ENCODE measurements around the gene SIRT1. TPM values are rescaled to one million over a fixed set of nuclear protein-coding genes. Genes with fewer than 3 reads are reported as not detected.

The SIRT1 gene
- total and polyA plus RNA-seq, 10 donors, result 10.3 to 33.6 (median 26.3) TPM

DNA sequence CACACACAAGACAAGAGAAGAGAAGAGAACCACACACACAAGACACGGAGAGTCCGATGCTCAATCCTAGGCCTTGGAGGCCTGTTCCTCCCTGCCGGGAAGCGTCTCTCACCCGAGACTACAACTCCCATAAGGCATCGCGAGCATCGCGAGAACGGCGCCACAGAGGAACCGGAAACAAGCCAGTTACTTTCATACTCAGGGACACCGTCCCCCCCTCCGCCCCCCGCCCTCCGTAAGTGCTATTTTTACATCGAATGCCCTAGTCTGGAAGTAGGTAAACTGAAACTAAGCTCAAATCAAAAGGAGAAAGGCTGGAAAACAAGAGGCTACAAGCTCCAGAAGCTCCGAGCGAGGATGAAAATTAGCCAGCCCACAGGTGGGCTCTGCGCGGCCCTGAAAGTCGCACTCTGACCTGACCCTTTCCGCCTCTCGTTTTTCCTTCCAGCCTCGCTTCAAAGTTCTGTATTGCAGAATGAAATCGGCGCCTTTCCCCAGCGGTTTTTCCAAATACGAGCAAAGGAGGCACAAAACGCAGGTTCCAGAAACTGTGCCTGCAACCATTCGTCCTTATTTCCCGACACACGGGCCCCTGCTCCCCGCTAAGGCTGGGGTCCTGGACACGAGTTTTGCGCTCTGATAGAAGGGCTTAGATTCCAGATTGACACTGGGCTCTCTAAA is 35.0 kb upstream of the SIRT1 start:
- TF ChIP-seq, protein P1, sequence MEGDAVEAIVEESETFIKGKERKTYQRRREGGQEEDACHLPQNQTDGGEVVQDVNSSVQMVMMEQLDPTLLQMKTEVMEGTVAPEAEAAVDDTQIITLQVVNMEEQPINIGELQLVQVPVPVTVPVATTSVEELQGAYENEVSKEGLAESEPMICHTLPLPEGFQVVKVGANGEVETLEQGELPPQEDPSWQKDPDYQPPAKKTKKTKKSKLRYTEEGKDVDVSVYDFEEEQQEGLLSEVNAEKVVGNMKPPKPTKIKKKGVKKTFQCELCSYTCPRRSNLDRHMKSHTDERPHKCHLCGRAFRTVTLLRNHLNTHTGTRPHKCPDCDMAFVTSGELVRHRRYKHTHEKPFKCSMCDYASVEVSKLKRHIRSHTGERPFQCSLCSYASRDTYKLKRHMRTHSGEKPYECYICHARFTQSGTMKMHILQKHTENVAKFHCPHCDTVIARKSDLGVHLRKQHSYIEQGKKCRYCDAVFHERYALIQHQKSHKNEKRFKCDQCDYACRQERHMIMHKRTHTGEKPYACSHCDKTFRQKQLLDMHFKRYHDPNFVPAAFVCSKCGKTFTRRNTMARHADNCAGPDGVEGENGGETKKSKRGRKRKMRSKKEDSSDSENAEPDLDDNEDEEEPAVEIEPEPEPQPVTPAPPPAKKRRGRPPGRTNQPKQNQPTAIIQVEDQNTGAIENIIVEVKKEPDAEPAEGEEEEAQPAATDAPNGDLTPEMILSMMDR (IDR thresholded peaks at IDR 0.05 in 8 of 11, conservative IDR thresholded peaks at IDR 0.05 in 3 of 11), result peak in 7 of 11 experiments; percentile 10 to 45 (median 12)
- TF ChIP-seq POLR2AphosphoS5 (IDR thresholded peaks at IDR 0.05) (peak; percentile 67 to 95 (median 88)), POLR2A (IDR thresholded peaks at IDR 0.05) (peak in 1 of 3 donors; percentile 23)
- 0 to 2% (median 1%) methylated on average over 35 to 36 of the region's 36 CpGs for WGBS, 5 donors
- Histone ChIP-seq H3K36me3 (no peaks in the 10 kb centered on the region), H3K4me3 (peak overlapping the region; percentile 45 to 91 (median 58)), H3K4me1 (peaks cover 4 to 11% (median 10%) of the 10 kb centered on the region in 6 donors), H3K27me3 (replicated peaks in 1 of 7) (no peaks in the 10 kb centered on the region), H3K27ac (peak overlapping the region; percentile 87 to 94 (median 90)), H3K9me3 (no peaks in the 10 kb centered on the region)
- DNase-seq, result peak; percentile 98
- intact Hi-C loops (cut with DNase I; ENCODE audit: low total_unique reads), result loop anchor here (10.0 kb wide), 2 partner anchors 355 to 455 kb away; no protein-coding TSS in a partner anchor

DNA sequence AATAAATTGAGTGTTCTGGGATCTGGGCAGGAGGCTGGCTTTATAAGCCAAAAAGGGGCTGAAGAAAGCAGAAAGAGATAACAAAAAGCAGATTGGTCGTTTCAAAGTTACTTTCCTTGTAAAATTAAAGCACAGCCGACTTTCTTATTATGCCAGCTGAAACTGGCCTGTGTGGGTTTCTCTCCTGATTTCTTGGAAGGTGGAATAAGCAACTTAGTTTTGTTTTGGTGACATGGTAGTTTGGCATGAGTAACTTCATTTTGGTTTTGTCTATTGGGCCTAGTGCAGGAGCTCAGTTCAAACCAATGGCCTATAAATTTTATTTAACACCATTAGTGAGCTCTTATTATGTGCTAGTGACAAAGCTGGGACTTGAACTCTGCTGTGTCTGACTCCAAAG is 33.3 kb upstream of the SIRT1 start:
- no peak for DNase-seq
- Histone ChIP-seq H3K36me3 (no peaks in the 10 kb centered on the region), H3K27me3 (replicated peaks in 1 of 7) (no peaks in the 10 kb centered on the region), H3K9me3 (no peaks in the 10 kb centered on the region), H3K4me3 (no peak overlapping the region), H3K27ac (no peak overlapping the region), H3K4me1 (peaks cover 4 to 19% (median 12%) of the 10 kb centered on the region in 6 donors)
- intact Hi-C loops (cut with DNase I; ENCODE audit: low total_unique reads), result loop anchor here (10.0 kb wide), 2 partner anchors 354 to 454 kb away; no protein-coding TSS in a partner anchor
- WGBS, 5 donors, result 86 to 95% (median 90%) methylated on average over 2 of the region's 2 CpGs
- TF ChIP-seq, protein P1 (IDR thresholded peaks at IDR 0.05 in 8 of 11, conservative IDR thresholded peaks at IDR 0.05 in 3 of 11), result no peak

DNA sequence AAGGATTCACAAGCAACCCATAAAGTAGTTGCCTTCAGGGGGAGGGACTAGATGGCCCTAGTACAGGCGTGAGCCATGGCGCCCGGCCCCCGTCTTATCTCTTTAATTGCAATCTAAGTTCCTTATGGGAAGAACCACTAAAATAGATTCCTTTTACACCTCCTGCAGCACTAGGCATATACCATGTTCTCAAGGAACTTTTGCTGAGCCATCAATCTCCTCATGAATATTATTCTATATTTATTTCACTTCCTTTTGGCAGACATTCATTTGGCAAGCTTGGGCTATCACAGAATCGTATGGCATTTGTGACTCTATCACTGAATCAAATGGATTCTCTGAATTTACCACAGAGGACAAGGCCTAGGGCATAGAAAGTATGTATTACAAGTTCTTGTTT is 31.7 kb upstream of the SIRT1 start:
- H3K27me3 ChIP-seq (replicated peaks in 1 of 7), result no peaks in the 10 kb centered on the region
- no peaks in the 10 kb centered on the region for H3K36me3 ChIP-seq
- no peak overlapping the region for H3K27ac ChIP-seq
- TF ChIP-seq POLR2A (IDR thresholded peaks at IDR 0.05), result no peak
- TF ChIP-seq POLR2AphosphoS5 (IDR thresholded peaks at IDR 0.05), result no peak
- TF ChIP-seq, protein P1 (IDR thresholded peaks at IDR 0.05 in 8 of 11, conservative IDR thresholded peaks at IDR 0.05 in 3 of 11), result no peak
- intact Hi-C loops (cut with DNase I; ENCODE audit: low total_unique reads), result loop anchor here (10.0 kb wide), 2 partner anchors 352 to 452 kb away; no protein-coding TSS in a partner anchor
- no peak for DNase-seq
- H3K4me1 ChIP-seq, result peaks cover 4 to 19% (median 12%) of the 10 kb centered on the region in 6 donors
- no peak overlapping the region for H3K4me3 ChIP-seq
- WGBS, 5 donors, result 70 to 75% (median 72%) methylated on average over 5 of the region's 5 CpGs
- no peaks in the 10 kb centered on the region for H3K9me3 ChIP-seq

DNA sequence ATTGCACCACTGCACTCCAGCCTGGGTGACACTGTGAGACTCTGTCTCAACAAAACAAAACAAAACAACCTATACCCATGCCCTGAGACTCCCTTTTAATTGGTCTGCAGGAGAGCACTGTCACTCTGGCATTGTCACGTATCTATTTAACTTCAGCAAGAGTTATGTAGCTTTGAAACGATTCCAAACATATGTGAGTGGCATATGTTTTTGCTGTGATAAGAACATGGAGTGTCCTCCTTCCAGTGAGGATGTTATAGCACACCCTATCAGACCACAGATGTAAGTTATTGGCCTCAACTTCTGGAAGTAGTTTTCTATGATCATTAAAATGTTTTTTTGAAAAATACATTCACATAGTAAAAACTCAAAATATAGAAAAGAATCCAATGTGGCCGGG is 30.9 kb upstream of the SIRT1 start:
- TF ChIP-seq, protein P1 (IDR thresholded peaks at IDR 0.05 in 8 of 11, conservative IDR thresholded peaks at IDR 0.05 in 3 of 11), result no peak
- TF ChIP-seq POLR2AphosphoS5 (IDR thresholded peaks at IDR 0.05) (no peak), POLR2A (IDR thresholded peaks at IDR 0.05) (no peak)
- H3K27ac ChIP-seq, result no peak overlapping the region
- no peaks in the 10 kb centered on the region for H3K36me3 ChIP-seq
- intact Hi-C loops (cut with DNase I; ENCODE audit: low total_unique reads), result loop anchor here (10.0 kb wide), 2 partner anchors 351 to 451 kb away; no protein-coding TSS in a partner anchor
- no peaks in the 10 kb centered on the region for H3K27me3 ChIP-seq (replicated peaks in 1 of 7)
- H3K4me1 ChIP-seq, result peaks cover 4 to 19% (median 12%) of the 10 kb centered on the region in 6 donors
- no peaks in the 10 kb centered on the region for H3K9me3 ChIP-seq
- DNase-seq, result no peak
- 90 to 98% (median 94%) methylated on average over 3 of the region's 3 CpGs for whole genome bisulfite sequencing, 5 donors
- no peak overlapping the region for H3K4me3 ChIP-seq

Measured in spleen (tissue), 11 donors.